IMR-90 (cell line): ENCODE measurements around the gene FRMD4B. TPM values are rescaled to one million over a fixed set of nuclear protein-coding genes. Genes with fewer than 3 reads are reported as not detected.

ENCODE experiments used
- ATAC-seq: fragments of 200-7000 bp; cut with Tn5 transposase; 2 replicates; pipeline ENCODE4 v1.9.1; 2020; ENCODE audit warnings: low read depth, mild to moderate bottlenecking, moderate library complexity
- BruUV-seq: library from RNA; stranded (reverse); fragments of 400-500 nt; replicated peaks from 2 replicates; lab custom pipeline; 2021; lab: Mats Ljungman, UMichigan
- CTCF ChIA-PET: fragments of 300-600 bp; formaldehyde crosslinking; extraction: SDS; loops from one replicate; lab custom pipeline; 2021; ENCODE audit warnings: antibody characterized with exemption; lab: Yijun Ruan, JAX
- POLR2A ChIA-PET: fragments of 300-600 bp; sonication (Branson Sonifier 250); formaldehyde crosslinking; loops from one replicate; lab custom pipeline; 2022; ENCODE audit warnings: antibody characterized with exemption; ENCODE audit not compliant: unreplicated experiment; lab: Charles Lee
- DNase-seq: peaks from one replicate; pipeline ENCODE4 v3.0.0; 2013
- H2AFZ ChIP-seq: replicated peaks from 2 replicates; pipeline ENCODE3; 2013; ENCODE audit warnings: low read length, mild to moderate bottlenecking; ENCODE audit not compliant: poor library complexity
- H2AK5ac ChIP-seq: 2 replicates; pipeline ENCODE4 v1.6.1; 2013; ENCODE audit warnings: low read depth, low read length, inconsistent platforms
- H2AK9ac ChIP-seq: replicated peaks from 2 replicates; pipeline ENCODE3; 2013; ENCODE audit warnings: mild to moderate bottlenecking, low read depth, low read length, moderate library complexity; ENCODE audit not compliant: poor library complexity
- H2BK120ac ChIP-seq: 2 replicates; pipeline ENCODE4 v1.6.1; 2013; ENCODE audit warnings: low read depth, low read length, inconsistent platforms
- H2BK15ac ChIP-seq: 3 replicates; pipeline ENCODE4 v1.6.1; 2013; ENCODE audit warnings: low read depth, low read length, inconsistent platforms
- H2BK20ac ChIP-seq: 2 replicates; pipeline ENCODE4 v1.6.1; 2013; ENCODE audit warnings: low read depth, mild to moderate bottlenecking, inconsistent platforms, low read length, moderate library complexity
- H2BK5ac ChIP-seq: 2 replicates; pipeline ENCODE4 v1.6.1; 2013; ENCODE audit warnings: mild to moderate bottlenecking, low read depth, low read length, inconsistent platforms; ENCODE audit not compliant: poor library complexity, severe bottlenecking
- H3K14ac ChIP-seq: replicated peaks from 2 replicates; pipeline ENCODE4 v1.6.1; 2013; ENCODE audit warnings: low read depth, low read length, inconsistent platforms
- H3K18ac ChIP-seq: 2 replicates; pipeline ENCODE4 v1.6.1; 2013; ENCODE audit warnings: low read depth, low read length, control low read depth
- H3K23ac ChIP-seq: 2 replicates; pipeline ENCODE4 v1.6.1; 2013; ENCODE audit warnings: low read depth, low read length, inconsistent platforms
- H3K27ac ChIP-seq: 2 replicates; pipeline ENCODE4 v1.5.1; 2013; ENCODE audit warnings: mild to moderate bottlenecking, control low read depth, low read length; ENCODE audit not compliant: insufficient read depth
- H3K27me3 ChIP-seq: 2 replicates; pipeline ENCODE4 v1.6.1; 2013; ENCODE audit warnings: low read length; ENCODE audit not compliant: control insufficient read depth, insufficient read depth
- H3K36me3 ChIP-seq: 2 replicates; pipeline ENCODE4 v1.6.1; 2013; ENCODE audit warnings: low read length, mixed read lengths; ENCODE audit not compliant: control insufficient read depth, insufficient read depth
- H3K4ac ChIP-seq: 2 replicates; pipeline ENCODE4 v1.6.1; 2013; ENCODE audit warnings: low read depth, low read length, inconsistent platforms
- H3K4me1 ChIP-seq: 2 replicates; pipeline ENCODE4 v1.6.1; 2013; ENCODE audit warnings: low read length, mixed read lengths; ENCODE audit not compliant: control insufficient read depth, insufficient read depth
- H3K4me2 ChIP-seq: 2 replicates; pipeline ENCODE4 v1.6.1; 2013; ENCODE audit warnings: low read depth, mild to moderate bottlenecking, control low read depth, low read length, moderate library complexity
- H3K4me3 ChIP-seq: 2 replicates; pipeline ENCODE4 v1.5.1; 2013; ENCODE audit warnings: low read depth, mild to moderate bottlenecking, control low read depth, low read length, moderate library complexity; ENCODE audit not compliant: insufficient read depth
- H3K56ac ChIP-seq: 2 replicates; pipeline ENCODE4 v1.6.1; 2013; ENCODE audit warnings: low read length, inconsistent platforms; ENCODE audit not compliant: insufficient read depth; ENCODE audit errors: extremely low read depth
- H3K79me1 ChIP-seq, 2 experiments: 2 replicates each; pipeline ENCODE4 v1.6.1; 2013; ENCODE audit warnings: low read length in 2 of 2, inconsistent platforms in 1 of 2, low read depth in 1 of 2
- H3K9ac ChIP-seq: 2 replicates; pipeline ENCODE4 v1.6.1; 2013; ENCODE audit warnings: low read depth, low read length, control low read depth
- H3K9me1 ChIP-seq: 2 replicates; pipeline ENCODE4 v1.6.1; 2013; ENCODE audit warnings: low read length, inconsistent platforms; ENCODE audit not compliant: insufficient read depth
- H3K9me3 ChIP-seq: 2 replicates; pipeline ENCODE4 v1.6.1; 2013; ENCODE audit warnings: low read length; ENCODE audit not compliant: control insufficient read depth, insufficient read depth
- H4K20me1 ChIP-seq: 2 replicates; pipeline ENCODE4 v1.6.1; 2013; ENCODE audit warnings: low read length, inconsistent platforms; ENCODE audit not compliant: insufficient read depth
- H4K5ac ChIP-seq: 2 replicates; pipeline ENCODE4 v1.6.1; 2013; ENCODE audit warnings: mild to moderate bottlenecking, low read depth, low read length, control low read depth
- H4K8ac ChIP-seq, 2 experiments: 2 replicates each; pipeline ENCODE4 v1.6.1; 2013; ENCODE audit warnings: low read depth in 2 of 2, low read length in 2 of 2, control low read depth in 1 of 2, inconsistent platforms in 1 of 2
- H4K91ac ChIP-seq: 2 replicates; pipeline ENCODE4 v1.6.1; 2013; ENCODE audit warnings: low read depth, low read length, inconsistent platforms; ENCODE audit not compliant: insufficient read depth
- CEBPB ChIP-seq: IDR thresholded peaks from 2 replicates; pipeline ENCODE4 v1.6.1; 2012; ENCODE audit warnings: low read depth, low read length, improper control_type of control experiment
- CHD1 ChIP-seq: IDR thresholded peaks from 2 replicates; pipeline ENCODE4 v1.6.1; 2012; ENCODE audit warnings: low read depth, low read length, improper control_type of control experiment
- ELK1 ChIP-seq: fragments of 150-350 bp; IDR thresholded peaks from 2 replicates; pipeline ENCODE4 v1.6.1; 2016; ENCODE audit warnings: low read depth, mild to moderate bottlenecking, low read length, moderate library complexity, borderline replicate concordance
- FOS ChIP-seq: fragments of 150-350 bp; IDR thresholded peaks from 2 replicates; pipeline ENCODE4 v1.6.1; 2016; ENCODE audit warnings: low read depth, low read length
- MAFK ChIP-seq: IDR thresholded peaks from 2 replicates; pipeline ENCODE4 v1.6.1; 2012; ENCODE audit warnings: low read depth, low read length, improper control_type of control experiment
- MAZ ChIP-seq: IDR thresholded peaks from 2 replicates; pipeline ENCODE4 v1.6.1; 2012; ENCODE audit warnings: low read depth, mild to moderate bottlenecking, low read length, improper control_type of control experiment, moderate library complexity, borderline replicate concordance
- MXI1 ChIP-seq: IDR thresholded peaks from 2 replicates; pipeline ENCODE4 v1.6.1; 2012; ENCODE audit warnings: low read depth, mild to moderate bottlenecking, low read length, moderate library complexity, borderline replicate concordance
- NFE2L2 ChIP-seq: fragments of 150-350 bp; IDR thresholded peaks from 2 replicates; pipeline ENCODE4 v1.6.1; 2016; ENCODE audit warnings: low read depth, mild to moderate bottlenecking, low read length
- RAD21 ChIP-seq: IDR thresholded peaks from 2 replicates; pipeline ENCODE4 v1.6.1; 2012; ENCODE audit warnings: low read length, improper control_type of control experiment
- RCOR1 ChIP-seq: IDR thresholded peaks from 2 replicates; pipeline ENCODE4 v1.6.1; 2012; ENCODE audit warnings: mild to moderate bottlenecking, low read length, improper control_type of control experiment; ENCODE audit not compliant: insufficient replicate concordance
- RFX5 ChIP-seq: IDR thresholded peaks from 2 replicates; pipeline ENCODE4 v1.8.0; 2012; ENCODE audit warnings: low read depth, mild to moderate bottlenecking, low read length, moderate library complexity
- USF2 ChIP-seq: fragments of 150-350 bp; IDR thresholded peaks from 2 replicates; pipeline ENCODE4 v1.6.1; 2017; ENCODE audit warnings: mild to moderate bottlenecking, antibody characterized with exemption, low read length, low read depth
- WGBS, 2 experiments: methylation state at CpG; one replicate each; pipeline versions ENCODE4 v1.1.5 to v1.1.7; 2013; ENCODE audit warnings: missing lambda C conversion rate in 2 of 2; ENCODE audit not compliant: insufficient read length in 1 of 2; ENCODE audit errors: extremely low coverage in 2 of 2; 5-methylcytosine and 5-hydroxymethylcytosine counted together
- dilution Hi-C: fragments of 300-500 bp; cut with HindIII; formaldehyde crosslinking; loops from one replicate; pipeline ENCODE4 v1.14.3; 2018; ENCODE audit warnings: low sequenced_read_pairs; ENCODE audit not compliant: unreplicated experiment
- in situ Hi-C: fragments of 300-500 bp; cut with MboI; formaldehyde crosslinking; loops from 3 replicates; pipeline ENCODE4 v1.14.3; 2019; ENCODE audit warnings: low sequenced_read_pairs, inconsistent platforms, mixed read lengths
- intact Hi-C: fragments of 100-400 bp; cut with micrococcal nuclease; formaldehyde crosslinking; loops from 2 replicates; pipeline ENCODE4 v1.10.0; 2022
- polyA plus RNA-seq, 3 experiments: library from polyadenylated mRNA; depleted of rRNA; stranded (reverse); fragments of >200 nt; gene quantifications; 2 replicates each; pipeline ENCODE4 v1.2.3, GENCODE V29; 2012; ENCODE audit warnings: low replicate concordance in 1 of 3
- total RNA-seq: library from RNA; depleted of rRNA; stranded (reverse); fragments of >200 nt; gene quantifications from 2 replicates; pipeline ENCODE4 v1.2.3, GENCODE V29; 2012

The FRMD4B gene
- total and polyA plus RNA-seq, 2 of the 4 experiments (the other 2 are of a cell fraction) = 0.14 to 0.36 TPM

- Histone ChIP-seq H2BK120ac (no peak overlapping the region), H3K14ac (no peak overlapping the region), H3K27ac (no peak overlapping the region), H3K79me1 (no peaks in the 10 kb centered on the region), H2BK5ac (no peak overlapping the region), H3K4ac (no peak overlapping the region), H4K5ac (no peak overlapping the region), H3K9me1 (no peaks in the 10 kb centered on the region), H3K18ac (no peak overlapping the region), H3K4me3 (no peak overlapping the region), H3K9me3 (no peaks in the 10 kb centered on the region), H3K27me3 (peaks cover 20% of the 10 kb centered on the region), H3K36me3 (no peaks in the 10 kb centered on the region), H2AK9ac (no peak overlapping the region), H3K4me2 (no peak overlapping the region), H3K9ac (no peak overlapping the region), H4K91ac (no peak overlapping the region), H2BK15ac (no peak overlapping the region), H2BK20ac (no peak overlapping the region), H4K20me1 (no peaks in the 10 kb centered on the region), H4K8ac (no peak overlapping the region), H2AFZ (no peak overlapping the region), H3K23ac (no peak overlapping the region), H2AK5ac (no peak overlapping the region), H3K56ac (no peak overlapping the region), H3K4me1 (no peaks in the 10 kb centered on the region)
- no peak for DNase-seq
- ATAC-seq = no peak
- in situ Hi-C loops (no loop called here), intact Hi-C loops (no loop called here), dilution Hi-C loops (no loop called here)
- no peak for TF ChIP-seq RAD21
- no peak for TF ChIP-seq MAFK
- TF ChIP-seq ELK1 = no peak
- no peak for TF ChIP-seq RCOR1
- TF ChIP-seq CEBPB = no peak
- no peak for TF ChIP-seq NFE2L2
- TF ChIP-seq RFX5 = no peak
- no peak for TF ChIP-seq CHD1
- no peak for TF ChIP-seq MAZ
- no peak for TF ChIP-seq MXI1
- no peak for TF ChIP-seq FOS
- no peak for TF ChIP-seq USF2
- no TSS peak for BruUV-seq
- WGBS, 2 experiments = 100% methylated on average over 1 of the region's 3 CpGs; no CpG with 5 or more reads in 1 of the 2 experiments
- ChIA-PET POLR2A (interaction anchor here (0.6 kb wide), 1 partner anchor 93 kb away, joined by 11 read pairs; no protein-coding TSS in a partner anchor), CTCF (interaction anchor here (0.8 to 0.9 kb wide), 2 partner anchors 11 to 33 kb away, joined by 3 read pairs; no protein-coding TSS in a partner anchor)
These were observed 192.1 kb downstream of the FRMD4B start for GRCh38 chr3:69193749-69194148.
